Measurements from ENCODE around the gene PERM1.

PERM1 gene

DNA sequence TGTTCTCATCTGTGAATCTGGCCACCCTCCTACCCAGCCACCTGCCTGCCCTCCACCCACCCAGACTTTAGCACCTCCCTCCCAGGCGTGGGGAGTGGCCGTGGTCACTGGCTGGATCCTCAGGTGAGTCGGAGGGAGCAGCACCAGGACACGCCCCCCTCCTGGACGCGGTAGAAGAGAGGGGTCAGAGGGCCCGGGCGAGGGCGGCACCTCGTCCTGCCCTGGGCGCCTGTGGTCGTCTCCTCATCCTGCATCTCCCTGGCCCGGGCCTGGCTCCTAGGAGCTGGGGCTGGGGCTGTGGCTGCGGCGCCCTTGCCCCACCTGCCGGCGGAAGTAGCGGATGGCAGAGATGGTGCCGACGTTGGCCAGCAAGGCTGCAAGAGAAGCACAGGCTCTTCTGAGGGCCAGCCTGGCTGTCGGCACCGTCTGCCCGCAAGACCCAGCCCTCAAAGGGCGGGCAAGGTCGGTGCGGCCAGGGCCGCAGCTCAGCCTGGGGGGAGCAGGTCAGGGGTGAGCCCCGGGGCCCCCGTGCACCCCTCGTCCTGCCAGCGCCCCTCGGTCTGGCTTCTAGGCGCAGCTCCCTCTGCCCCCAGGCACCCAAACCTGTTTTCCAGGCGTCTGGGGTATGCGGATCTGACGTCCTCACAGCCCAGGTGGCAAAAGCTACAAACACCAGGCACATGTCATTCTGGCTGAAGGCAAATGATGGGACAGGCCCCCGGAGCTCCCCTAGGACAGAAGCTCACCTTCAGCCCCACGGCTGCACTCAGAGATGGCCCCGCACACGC is 5.8 kb downstream of the PERM1 start:
- peak; percentile 57 for DNase-seq

DNA sequence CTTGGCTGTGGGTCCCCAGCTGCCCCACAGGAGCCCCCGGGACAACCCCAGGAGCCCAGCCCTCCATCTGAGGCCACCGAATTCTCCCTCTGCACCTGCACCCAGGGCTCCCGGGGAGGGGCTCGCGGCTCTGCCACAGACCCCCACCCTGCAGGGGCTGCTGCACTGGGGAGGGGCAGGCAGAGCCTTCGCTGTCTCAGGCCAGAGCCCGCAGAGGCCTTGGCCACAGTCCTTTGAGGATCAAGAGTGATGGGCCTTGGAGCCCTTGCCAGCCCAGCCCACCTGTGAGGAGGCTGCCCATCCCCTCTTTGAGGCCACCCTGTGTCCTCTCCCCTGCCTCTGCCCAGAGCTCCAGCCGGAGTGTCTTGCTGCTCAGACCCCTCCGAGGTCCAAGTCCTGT is 6.5 kb downstream of the PERM1 start:
- DNase-seq = no peak

DNA sequence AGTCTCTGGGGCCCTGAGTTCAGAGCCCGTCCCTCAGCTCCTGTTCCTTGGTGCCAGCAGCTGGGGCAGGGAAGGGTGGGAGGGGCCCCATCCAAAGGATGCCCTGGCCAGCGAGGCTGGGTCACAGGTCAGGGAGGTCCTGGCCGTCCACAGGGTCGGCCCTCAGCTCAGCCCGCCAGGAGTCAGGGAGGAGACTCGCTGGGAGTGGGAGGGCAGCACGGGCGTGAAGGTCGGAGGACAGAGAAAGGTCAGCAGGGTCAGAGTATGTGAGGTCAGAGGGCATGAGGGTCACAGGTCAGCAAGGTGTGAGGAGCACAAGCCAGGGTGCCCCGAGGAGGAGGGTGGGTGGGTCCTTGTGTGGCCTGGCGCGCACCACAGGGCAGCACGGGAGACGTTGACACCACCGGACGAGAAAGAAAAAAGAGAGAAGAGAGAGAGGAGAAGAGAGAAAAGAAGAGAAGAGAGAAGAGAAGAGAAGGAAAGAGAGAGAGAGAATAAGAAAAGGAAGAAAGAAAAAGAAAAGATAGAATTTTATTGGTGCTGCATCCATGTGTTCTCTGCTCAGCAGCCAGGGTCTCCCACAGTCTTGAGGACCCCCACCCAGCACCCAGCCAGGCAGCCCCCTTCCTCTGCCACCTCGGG is 7.1 kb downstream of the PERM1 start:
- DNase-seq = no peak

DNA sequence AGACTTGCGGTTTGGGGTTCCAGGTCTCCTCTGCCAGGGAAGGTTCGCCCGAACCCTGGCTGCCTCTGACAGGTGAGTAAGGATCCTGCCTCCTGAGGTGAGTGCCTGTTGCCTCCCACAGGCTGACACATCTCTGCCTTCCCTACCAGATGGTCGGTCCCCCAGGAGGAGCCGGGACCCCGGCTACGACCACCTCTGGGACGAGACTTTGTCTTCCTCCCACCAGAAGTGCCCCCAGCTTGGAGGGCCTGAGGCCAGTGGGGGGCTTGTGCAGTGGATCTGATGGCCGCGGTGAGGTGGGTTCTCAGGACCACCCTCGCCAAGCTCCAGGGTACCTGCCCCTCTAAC is 7.6 kb downstream of the PERM1 start:
- DNase-seq = no peak

DNA sequence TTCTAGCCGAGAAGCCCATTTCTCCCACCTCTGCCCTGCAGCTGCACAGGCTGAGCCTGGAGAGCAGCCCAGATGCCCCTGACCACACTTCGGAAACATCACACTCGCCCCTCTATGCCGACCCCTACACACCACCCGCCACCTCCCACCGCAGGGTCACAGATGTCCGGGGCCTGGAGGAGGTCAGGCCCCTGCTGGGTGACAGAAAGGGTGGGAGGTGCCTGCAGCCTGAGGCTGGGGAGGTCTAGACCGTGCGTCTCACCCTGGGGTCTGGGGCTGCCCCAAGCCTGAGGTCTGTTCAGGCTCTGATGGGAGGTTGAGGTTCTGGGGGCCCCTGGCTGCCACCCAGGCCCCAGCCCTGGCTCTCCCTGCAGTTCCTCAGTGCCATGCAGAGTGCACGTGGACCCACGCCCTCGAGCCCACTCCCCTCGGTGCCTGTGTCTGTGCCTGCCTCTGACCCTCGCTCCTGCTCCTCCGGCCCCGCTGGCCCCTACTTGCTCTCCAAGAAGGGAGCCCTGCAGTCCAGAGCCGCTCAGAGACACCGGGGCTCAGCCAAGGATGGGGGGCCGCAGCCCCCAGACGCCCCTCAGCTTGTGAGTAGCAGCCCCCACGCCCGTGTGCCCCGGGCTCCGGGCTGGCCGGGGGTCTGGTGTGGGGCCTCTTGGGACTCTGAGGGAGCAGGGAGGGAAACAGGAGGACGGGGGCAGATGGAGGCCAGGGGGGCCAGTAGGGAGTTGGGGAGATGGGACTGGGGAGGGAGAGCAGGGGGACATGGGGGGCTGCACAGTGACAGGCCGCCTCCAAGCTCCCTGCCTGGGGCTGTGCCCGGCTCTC is 8.2 kb downstream of the PERM1 start:
- DNase-seq = no peak

DNA sequence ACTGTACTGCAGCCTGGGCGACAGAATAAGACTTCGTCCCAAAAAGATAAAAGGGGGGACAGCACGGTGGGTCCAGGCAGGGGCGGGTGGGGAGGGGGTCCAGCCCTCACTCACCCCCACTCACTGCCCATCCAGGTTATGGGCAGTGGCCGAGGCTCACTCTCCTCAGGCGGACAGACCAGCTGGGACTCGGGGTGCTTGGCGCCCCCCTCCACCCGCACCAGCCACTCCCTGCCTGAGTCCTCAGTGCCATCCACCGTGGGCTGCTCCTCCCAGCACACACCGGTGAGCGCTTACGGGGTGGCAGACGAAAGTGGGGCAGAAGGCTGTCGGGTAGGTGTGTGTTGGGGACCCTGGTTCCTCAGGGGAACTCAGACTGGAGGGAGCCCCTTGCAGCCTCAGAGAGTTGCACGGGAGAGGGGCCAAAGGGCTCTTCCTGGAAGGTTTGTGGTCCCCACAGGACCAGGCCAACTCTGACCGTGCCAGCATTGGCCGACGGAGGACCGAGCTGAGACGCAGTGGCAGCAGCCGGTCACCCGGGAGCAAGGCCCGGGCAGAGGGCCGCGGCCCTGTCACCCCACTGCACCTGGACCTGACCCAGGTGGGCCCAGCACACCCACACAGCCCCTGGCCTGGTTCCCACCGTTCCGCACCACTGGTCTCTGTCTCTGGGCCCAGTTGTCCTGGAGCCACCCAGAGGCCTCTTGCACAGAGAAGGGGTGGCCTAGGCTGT is 9.0 kb downstream of the PERM1 start:
- DNase-seq = no peak

DNA sequence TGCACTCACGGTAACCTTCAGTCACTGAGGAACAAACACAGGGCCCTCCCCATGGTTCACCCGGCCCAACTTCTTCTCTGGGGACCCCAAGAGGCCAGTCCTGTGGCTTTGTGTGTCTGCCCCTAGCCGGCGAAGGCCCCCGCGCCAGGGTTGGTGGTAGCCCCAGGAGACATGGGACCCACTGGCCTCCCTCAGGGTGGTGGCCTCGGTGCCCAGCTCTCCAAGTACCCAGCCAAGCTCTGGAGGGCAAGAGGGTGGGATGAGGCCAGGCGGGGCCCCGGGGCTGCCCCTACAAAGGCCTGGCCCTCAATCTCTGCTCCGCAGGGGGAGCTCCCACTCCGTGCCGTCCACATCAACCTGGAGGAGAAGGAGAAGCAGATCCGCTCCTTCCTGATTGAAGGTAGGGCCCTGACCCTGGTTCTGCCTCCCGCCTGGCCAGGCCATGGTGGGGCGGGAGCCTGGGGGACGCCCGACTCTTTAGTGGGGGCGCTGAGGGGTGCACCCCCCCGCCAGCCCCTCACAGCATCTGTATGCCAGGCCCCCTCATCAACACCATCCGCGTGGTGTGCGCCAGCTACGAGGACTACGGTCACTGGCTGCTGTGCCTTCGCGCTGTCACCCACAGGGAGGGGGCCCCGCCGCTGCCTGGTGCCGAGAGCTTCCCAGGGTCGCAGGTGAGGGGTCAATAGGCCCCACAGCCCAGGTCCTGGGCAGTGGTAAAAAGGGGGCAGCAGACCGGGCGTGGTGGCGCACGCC is 10.0 kb downstream of the PERM1 start:
- DNase-seq = no peak

DNA sequence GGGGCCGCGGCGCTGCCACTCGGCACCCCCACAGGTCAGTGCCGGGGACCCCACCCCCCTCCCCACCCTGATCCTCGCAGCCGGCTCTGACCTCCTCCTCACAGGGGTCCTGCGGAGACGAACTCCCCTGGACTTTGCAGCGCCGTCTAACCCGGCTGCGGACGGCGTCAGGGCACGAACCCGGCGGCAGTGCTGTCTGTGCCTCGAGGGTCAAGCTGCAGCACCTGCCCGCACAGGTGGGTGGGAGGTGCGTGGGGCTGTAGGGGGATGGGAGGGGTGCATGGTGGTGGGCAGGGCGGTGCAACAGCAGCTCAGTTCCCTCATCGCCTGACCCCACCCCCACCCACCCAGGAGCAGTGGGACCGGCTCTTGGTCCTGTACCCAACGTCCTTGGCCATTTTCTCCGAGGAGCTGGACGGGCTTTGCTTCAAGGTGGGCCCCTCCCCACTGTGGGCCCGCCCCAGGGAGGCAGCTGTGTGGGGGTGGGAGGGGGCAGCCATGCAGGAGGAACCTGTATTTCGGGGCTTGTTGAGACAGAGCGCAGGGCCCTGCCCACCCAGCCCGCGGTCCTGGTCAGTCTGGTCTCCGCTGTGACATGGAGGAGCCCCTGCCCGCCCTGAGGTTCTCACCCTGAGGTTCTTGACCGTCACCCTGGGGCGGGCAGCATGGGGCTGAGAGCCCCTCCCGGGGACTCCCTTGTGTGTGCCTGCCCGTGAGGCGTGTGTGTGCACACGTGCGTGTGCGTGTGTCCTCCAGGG is 10.7 kb downstream of the PERM1 start:
- DNase-seq = no peak

DNA sequence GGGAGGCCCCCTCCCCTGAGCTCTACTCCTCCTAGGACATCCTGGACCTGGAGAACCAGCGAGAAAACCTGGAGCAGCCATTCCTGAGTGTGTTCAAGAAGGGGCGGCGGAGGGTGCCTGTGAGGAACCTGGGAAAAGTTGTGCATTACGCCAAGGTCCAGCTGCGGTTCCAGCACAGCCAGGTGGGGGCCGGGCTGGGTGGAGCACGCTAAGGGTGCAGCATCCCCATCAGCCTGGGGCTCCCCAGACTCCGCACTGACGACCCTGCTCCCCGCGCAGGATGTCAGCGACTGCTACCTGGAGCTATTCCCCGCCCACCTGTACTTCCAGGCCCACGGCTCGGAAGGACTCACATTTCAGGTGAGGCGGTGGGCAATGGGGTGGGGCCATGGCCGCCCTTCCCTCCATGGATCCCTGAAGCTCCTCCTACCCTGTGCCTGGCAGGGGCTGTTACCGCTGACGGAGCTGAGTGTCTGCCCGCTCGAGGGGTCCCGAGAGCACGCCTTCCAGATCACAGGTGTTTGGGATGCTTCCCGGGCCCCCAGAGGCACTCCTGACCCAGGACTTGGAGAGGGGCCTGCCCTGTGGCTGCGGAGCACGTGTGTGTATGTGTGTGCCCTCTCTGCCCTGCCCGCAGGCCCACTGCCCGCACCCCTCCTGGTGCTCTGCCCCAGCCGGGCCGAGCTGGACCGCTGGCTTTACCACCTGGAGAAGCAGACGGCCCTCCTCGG is 11.5 kb downstream of the PERM1 start:
- no peak for DNase-seq

DNA sequence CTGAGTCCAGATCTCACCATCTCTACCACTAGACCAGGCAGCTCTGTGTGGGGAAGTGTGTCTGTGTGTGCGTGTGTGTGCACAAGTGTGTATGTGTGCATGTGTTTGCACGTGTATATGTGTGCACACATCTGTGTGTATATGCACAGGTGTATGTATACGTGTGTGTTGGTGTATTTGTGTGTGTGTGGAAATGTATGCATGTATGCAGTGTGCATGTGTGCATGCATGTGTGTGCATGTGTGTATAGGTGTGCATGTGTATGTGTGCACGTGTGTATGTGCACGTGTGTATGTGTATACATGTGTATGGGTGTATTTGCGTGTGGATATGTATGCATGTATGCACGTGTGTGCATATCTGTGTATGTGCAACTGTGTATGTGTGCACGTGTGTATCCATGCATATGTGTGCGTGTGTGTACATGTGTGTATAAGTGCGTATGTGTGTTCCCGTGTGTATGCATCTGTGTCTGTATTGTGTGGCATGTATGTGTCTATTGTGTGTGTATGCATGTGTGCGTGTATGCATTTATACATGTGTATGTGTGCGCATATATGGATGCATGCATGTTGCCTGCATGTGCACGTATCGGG is 12.5 kb downstream of the PERM1 start:
- DNase-seq = no peak

DNA sequence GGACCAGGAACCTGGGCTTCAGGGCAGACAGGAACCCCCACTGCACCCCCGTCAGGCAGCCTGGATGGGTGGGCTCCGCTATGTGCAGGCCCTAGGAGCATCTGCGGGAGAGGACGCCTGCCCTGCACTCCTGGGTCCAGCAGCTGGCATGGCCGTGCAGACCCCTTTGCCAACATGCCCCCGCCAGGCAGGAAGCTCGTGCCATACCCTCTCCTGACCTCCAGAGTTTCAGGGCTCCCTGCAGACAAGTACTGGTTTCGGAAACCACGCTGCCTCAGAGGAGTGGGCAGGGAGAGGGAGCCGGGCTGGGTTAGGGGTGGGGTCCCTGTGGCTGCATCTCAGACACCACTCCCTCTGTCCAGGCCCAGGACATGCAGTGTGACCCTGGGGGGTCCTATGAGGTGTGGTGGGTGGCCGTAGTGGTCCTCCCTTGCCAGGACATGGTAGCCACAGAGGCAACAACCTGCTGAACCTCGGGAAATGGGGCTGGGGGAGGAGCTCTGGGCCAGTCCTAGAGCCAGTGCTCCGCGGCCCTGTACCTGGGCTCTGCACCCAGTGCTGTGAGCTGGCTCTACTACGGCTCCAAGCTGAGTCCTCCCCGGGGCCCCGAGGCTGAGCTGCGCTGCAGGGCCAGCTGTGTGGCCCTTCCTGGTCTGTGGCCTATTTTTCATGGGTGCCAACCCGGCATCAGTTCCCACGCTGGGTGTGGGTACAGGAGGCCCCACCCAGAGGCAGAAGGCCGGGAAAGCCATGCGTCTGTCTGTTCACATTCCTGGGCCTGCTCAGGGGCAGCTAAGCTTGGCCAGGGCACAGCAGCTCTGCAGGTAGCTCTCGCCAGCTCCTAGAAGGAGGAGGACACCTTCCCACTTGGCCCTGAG is 14.2 kb downstream of the PERM1 start:
- DNase-seq = no peak

DNA sequence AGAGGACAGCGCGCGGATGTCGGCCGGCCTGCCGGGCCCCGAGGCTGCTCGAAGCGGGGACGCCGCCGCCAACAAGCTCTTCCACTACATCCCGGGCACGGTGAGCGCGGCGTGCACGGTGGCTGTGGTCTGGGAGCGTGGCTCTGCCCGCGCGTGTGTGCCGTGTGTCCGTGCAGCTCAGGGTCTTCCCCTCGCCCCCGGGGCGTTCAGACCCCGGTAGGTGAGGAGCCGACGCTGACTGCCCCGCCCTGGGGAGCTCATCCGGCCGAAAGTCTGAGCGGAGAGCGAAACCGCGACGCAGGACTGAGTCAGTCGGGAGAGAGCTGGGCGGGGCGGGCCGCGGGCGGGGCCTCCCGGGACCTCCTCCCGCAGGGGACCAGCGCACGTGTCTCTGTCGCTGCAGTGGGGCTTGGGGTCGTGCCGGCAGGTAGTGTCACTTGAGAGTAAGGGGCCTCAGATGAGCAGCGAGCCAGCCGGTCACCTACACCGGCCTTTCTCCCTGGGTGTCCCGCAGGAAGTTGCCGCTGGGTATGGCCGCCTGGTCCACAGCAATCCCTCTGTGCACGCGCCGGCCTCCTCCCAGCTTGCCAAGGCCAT is 15.1 kb downstream of the PERM1 start:
- DNase-seq = peak; percentile 54

DNA sequence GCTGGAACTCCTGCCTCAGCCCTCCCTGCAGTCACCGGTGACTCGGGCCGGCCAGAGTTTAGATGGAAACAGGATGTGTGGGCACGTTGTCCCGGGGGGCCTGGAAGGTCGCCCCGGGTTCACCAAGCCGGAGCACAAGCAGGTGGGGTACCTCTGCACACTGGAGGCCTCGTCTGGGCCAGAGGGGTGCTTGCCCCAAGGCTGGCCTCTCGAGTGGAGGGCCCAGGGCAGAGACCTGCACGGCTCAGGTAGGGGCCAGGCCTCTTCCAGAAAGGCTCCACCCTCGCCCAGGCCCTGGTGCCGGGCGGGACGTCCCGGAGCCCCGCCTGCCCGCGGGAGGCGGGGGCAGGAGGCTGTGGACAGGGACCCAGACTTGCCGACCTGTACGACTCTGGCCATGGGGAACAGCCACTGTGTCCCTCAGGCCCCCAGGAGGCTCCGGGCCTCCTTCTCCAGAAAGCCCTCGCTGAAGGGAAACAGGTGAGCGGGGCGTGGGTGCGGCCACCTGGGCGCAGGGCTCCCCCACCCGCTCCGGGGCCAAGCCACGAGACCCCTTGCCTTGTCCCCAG is 15.7 kb downstream of the PERM1 start, which contains the start of gene PLEKHN1:
Gene PLEKHN1 (plus strand): TSS at position 348 of the 569 bp plus-strand sequence. CDS start 50 bp downstream, at position 398.
- peak; percentile 46 for DNase-seq

DNA sequence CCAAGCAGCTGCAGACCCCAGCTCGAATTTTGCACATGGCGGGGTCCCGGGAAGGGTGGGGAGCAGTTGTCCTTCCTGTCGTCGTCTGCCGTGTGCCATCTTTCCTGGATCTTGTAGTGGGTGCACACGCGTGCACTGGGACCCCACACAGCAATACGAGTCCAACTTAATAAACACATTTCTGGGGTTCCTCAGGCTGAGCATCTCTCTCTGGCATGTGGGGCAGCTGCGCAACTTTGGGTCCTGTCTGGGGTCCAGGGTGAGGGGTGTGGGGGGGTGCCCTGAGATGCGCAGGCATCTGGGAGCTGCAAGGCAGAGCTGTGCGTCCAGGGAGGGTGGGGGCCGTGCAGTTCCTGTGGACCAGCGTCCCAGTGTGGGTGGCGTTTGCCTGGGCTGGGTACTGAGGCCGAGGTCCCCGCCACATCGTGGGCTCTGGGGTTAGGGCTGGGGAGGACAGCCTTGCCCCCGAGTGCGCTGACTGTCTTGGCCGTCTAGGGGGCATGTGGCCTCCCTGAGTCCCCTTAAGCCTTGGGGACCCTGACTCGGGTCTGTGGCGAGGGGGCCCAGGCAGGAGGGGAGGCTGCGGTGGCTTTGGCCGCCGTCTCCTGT is 16.3 kb downstream of the PERM1 start:
- no peak for DNase-seq

DNA sequence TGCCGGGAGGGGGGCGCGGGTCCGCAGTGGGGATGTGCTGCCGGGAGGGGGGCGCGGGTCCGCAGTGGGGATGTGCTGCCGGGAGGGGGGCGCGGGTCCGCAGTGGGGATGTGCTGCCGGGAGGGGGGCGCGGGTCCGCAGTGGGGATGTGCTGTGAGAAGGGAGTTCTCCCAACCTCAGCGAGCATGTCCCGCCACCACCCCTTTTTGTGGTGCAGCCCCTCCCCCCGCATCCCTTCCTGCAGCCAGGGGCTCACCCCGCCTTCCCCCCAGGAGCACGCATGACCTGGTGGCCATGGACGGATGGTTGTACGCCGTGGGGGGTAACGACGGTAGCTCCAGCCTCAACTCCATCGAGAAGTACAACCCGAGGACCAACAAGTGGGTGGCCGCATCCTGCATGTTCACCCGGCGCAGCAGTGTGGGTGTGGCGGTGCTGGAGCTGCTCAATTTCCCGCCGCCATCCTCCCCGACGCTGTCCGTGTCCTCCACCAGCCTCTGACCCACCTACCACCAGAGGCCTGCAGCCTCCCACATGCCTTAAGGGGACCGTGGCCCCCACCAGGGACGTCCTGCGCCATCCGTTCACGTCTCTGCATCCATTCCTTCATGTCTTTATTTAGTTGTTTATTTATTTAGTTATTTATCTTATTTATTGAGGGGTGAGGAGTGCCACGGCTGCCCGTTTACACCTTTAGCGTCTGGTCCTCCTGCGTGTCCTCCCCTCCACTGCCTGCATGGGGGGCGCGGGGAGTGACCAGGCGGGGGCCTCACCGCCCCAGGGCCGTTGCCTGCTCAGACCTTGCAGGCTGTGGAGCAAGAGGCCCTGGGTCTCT is 17.0 kb downstream of the PERM1 start:
- no peak for DNase-seq

DNA sequence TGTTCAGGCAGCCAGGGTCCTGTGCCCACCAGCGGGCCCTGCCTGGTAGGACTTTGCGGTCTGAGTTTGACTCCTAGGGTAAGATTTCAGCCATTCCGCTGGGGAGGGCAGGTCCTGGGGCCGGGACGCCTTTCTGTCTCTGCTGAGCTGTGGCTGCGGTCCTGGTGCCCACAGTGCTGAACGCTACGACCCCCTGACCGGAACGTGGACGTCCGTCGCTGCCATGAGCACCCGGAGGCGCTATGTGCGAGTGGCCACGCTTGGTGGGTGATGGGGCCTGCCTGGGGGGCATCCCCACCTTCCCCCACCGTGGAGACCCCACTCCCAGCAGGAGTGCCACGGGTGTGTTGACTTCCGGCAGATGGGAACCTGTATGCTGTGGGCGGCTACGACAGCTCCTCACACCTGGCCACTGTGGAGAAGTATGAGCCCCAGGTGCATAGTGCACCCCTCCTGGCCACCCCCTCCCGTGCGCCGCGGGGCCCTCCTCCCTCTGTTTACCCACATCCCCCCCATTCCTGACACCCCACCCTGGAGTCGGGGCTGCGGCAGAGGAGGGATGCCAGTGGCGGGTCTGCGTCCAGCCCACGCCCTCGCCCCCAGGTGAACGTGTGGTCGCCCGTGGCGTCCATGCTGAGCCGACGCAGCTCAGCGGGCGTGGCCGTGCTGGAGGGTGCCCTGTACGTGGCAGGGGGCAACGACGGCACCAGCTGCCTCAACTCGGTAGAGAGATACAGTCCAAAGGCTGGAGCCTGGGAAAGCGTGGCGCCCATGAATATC is 18.0 kb downstream of the PERM1 start:
- no peak for DNase-seq

Data from MV-4-11 (cell line).